ENCODE results near the gene FBXL17. TPM values are rescaled to one million over a fixed set of nuclear protein-coding genes. Genes with fewer than 3 reads are reported as not detected.
A peak's percentile ranks its signal among the peaks of the same experiment; 100 is the strongest.

FBXL17 gene
- polyA plus RNA-seq, 1 of the 3 experiments (the other 2 are of a cell fraction) = 4.4 TPM

- no peaks in the 10 kb centered on the region for H4K20me1 ChIP-seq (ENCODE audit: insufficient read depth)
- ChIA-PET CTCF (interaction anchor here (1.0 kb wide), 1 partner anchor 16 kb away, joined by 3 read pairs; no protein-coding TSS in a partner anchor), POLR2A (no interaction called here)
- H3K9me3 ChIP-seq = no peaks in the 10 kb centered on the region
- H2AFZ ChIP-seq (ENCODE audit: low read depth) = no peak overlapping the region
- no peak overlapping the region for H3K4me2 ChIP-seq
- WGBS (ENCODE audit: low lambda C conversion rate) = 85% methylated on average over 4 of the region's 4 CpGs
- H3K4me3 ChIP-seq (ENCODE audit: low read depth in 2 of 2, low read length in 1 of 2) = no peak overlapping the region
- TF ChIP-seq FOXM1 (IDR thresholded peaks at IDR 0.05; ENCODE audit: low read depth) (no peak), SMC3 (IDR thresholded peaks at IDR 0.05; ENCODE audit: low read depth, low read length) (no peak), NFIC (IDR thresholded peaks at IDR 0.05; ENCODE audit: borderline replicate concordance) (no peak), SIN3A (IDR thresholded peaks at IDR 0.05; ENCODE audit: borderline replicate concordance, low read depth, low read length) (no peak), FOSL2 (IDR thresholded peaks at IDR 0.05; ENCODE audit: borderline replicate concordance, low read depth) (no peak), RAD21 (IDR thresholded peaks at IDR 0.05; ENCODE audit: low read length) (no peak), GABPA (IDR thresholded peaks at IDR 0.05; ENCODE audit: low read depth) (no peak), NRF1 (IDR thresholded peaks at IDR 0.05; ENCODE audit: low read depth, low read length) (no peak), MEF2A (IDR thresholded peaks at IDR 0.05; ENCODE audit: borderline replicate concordance, low read depth) (no peak), GATA2 (CRISPR knock-in tag; IDR thresholded peaks at IDR 0.05) (no peak), FOXJ3 (CRISPR knock-in tag; IDR thresholded peaks at IDR 0.05) (no peak)
- no peaks in the 10 kb centered on the region for H3K9me2 ChIP-seq
- DNase-seq = no peak
- no peaks in the 10 kb centered on the region for H3F3A ChIP-seq (replicated peaks; ENCODE audit: insufficient read depth)
- no peaks in the 10 kb centered on the region for H3K4me1 ChIP-seq (ENCODE audit: control insufficient read depth in 1 of 2, insufficient read depth in 2 of 2, low read depth in 1 of 2, low read length in 1 of 2)
- no peaks in the 10 kb centered on the region for H3K36me3 ChIP-seq (replicated peaks in 1 of 2; ENCODE audit: control insufficient read depth in 1 of 2, insufficient read depth in 2 of 2, low read length in 1 of 2)
- no peak overlapping the region for H3K27ac ChIP-seq (ENCODE audit: low read depth in 2 of 2, low read length in 1 of 2)
- H3K9ac ChIP-seq = no peak overlapping the region
- H3K79me2 ChIP-seq (ENCODE audit: insufficient read depth) = no peaks in the 10 kb centered on the region
- H3K27me3 ChIP-seq (ENCODE audit: insufficient read depth) = no peaks in the 10 kb centered on the region
Observed at GRCh38 chr5:108090946-108091345, 291.0 kb downstream of the FBXL17 start.

GRCh38 chr5:108084105-108084504 lies 297.8 kb downstream of the FBXL17 start:
- peak; percentile 11 for DNase-seq
- WGBS (ENCODE audit: low lambda C conversion rate) = 61% methylated on average over 7 of the region's 7 CpGs
- Histone ChIP-seq H3K4me2 (no peak overlapping the region), H3K4me3 (ENCODE audit: low read depth in 2 of 2, low read length in 1 of 2) (no peak overlapping the region), H2AFZ (ENCODE audit: low read depth) (no peak overlapping the region), H3K79me2 (ENCODE audit: insufficient read depth) (no peaks in the 10 kb centered on the region), H3K27ac (ENCODE audit: low read depth in 2 of 2, low read length in 1 of 2) (peak overlapping the region in 1 of 2 experiments; percentile 72; a peak in 2 of 4 replicates), H3K27me3 (ENCODE audit: insufficient read depth) (no peaks in the 10 kb centered on the region), H3F3A (replicated peaks; ENCODE audit: insufficient read depth) (no peaks in the 10 kb centered on the region), H3K36me3 (replicated peaks in 1 of 2; ENCODE audit: control insufficient read depth in 1 of 2, insufficient read depth in 2 of 2, low read length in 1 of 2) (no peaks in the 10 kb centered on the region), H3K9ac (no peak overlapping the region), H3K9me2 (no peaks in the 10 kb centered on the region), H3K4me1 (ENCODE audit: control insufficient read depth in 1 of 2, insufficient read depth in 2 of 2, low read depth in 1 of 2, low read length in 1 of 2) (peaks cover 0 to 5% of the 10 kb centered on the region in 2 experiments; a peak in 2 of 4 replicates), H3K9me3 (no peaks in the 10 kb centered on the region), H4K20me1 (ENCODE audit: insufficient read depth) (no peaks in the 10 kb centered on the region)
- ChIA-PET POLR2A (no interaction called here), CTCF (interaction anchor here (0.7 kb wide), 1 partner anchor 9 kb away, joined by 4 read pairs; no protein-coding TSS in a partner anchor)
- TF ChIP-seq RFX5 (IDR thresholded peaks at IDR 0.05; ENCODE audit: low read length) (no peak), FOXJ3 (CRISPR knock-in tag; IDR thresholded peaks at IDR 0.05) (no peak), GATA2 (CRISPR knock-in tag; IDR thresholded peaks at IDR 0.05) (peak; percentile 39; the same call in 1 of the 2 replicates), USF2 (IDR thresholded peaks at IDR 0.05; ENCODE audit: borderline replicate concordance, low read depth, low read length) (no peak), ELF1 (IDR thresholded peaks at IDR 0.05) (no peak), JUND (IDR thresholded peaks at IDR 0.05) (no peak), POLR2AphosphoS5 (IDR thresholded peaks at IDR 0.05; ENCODE audit: low read depth, low read length) (no peak), FOXM1 (IDR thresholded peaks at IDR 0.05; ENCODE audit: low read depth) (no peak), RAD21 (IDR thresholded peaks at IDR 0.05; ENCODE audit: low read length) (peak; percentile 11; the same call in 1 of the 2 replicates), MEF2A (IDR thresholded peaks at IDR 0.05; ENCODE audit: borderline replicate concordance, low read depth) (no peak), TAF1 (IDR thresholded peaks at IDR 0.05; ENCODE audit: borderline replicate concordance, low read depth, low read length) (no peak), USF1 (IDR thresholded peaks at IDR 0.05; ENCODE audit: borderline replicate concordance, low read depth) (no peak), EP300 (IDR thresholded peaks at IDR 0.05; ENCODE audit: borderline replicate concordance in 1 of 2, low read depth in 1 of 2, low read length in 1 of 2) (peak in 1 of 2 experiments; percentile 75; a peak in 2 of 4 replicates), EZH2phosphoT487 (IDR thresholded peaks at IDR 0.05; ENCODE audit: borderline replicate concordance, low read depth) (no peak), RXRA (IDR thresholded peaks at IDR 0.05; ENCODE audit: borderline replicate concordance, low read depth) (no peak), CTCF (IDR thresholded peaks at IDR 0.05) (no peak), NFIC (IDR thresholded peaks at IDR 0.05; ENCODE audit: borderline replicate concordance) (no peak), PBX3 (IDR thresholded peaks at IDR 0.05) (no peak), TEAD4 (IDR thresholded peaks at IDR 0.05; ENCODE audit: borderline replicate concordance, insufficient read depth) (no peak), RCOR1 (IDR thresholded peaks at IDR 0.05; ENCODE audit: low read length) (peak; percentile 54; the same call in 1 of the 2 replicates)

Data from SK-N-SH (cell line).